Caco-2 (cell line): ENCODE measurements around the gene AFAP1L2. TPM values are rescaled to one million over a fixed set of nuclear protein-coding genes. Genes with fewer than 3 reads are reported as not detected.

ENCODE experiments used
- Bru-seq: library from RNA; stranded (reverse); fragments of 400-500 nt; gene quantifications from one replicate; lab custom pipeline; 2021; lab: Mats Ljungman, UMichigan
- BruChase-seq, 2 experiments: library from RNA; stranded (reverse); fragments of 400-500 nt; gene quantifications; one replicate each; lab custom pipeline; 2021; lab: Mats Ljungman, UMichigan
- BruUV-seq: library from RNA; stranded (reverse); fragments of 400-500 nt; replicated peaks from 2 replicates; lab custom pipeline; 2021; lab: Mats Ljungman, UMichigan
- CTCF ChIA-PET: fragments of 300-600 bp; sonication (Branson Sonifier 250); formaldehyde crosslinking; loops from one replicate; lab custom pipeline; 2022; ENCODE audit warnings: antibody characterized with exemption; lab: Charles Lee
- POLR2A ChIA-PET: fragments of 300-600 bp; sonication (Branson Sonifier 250); formaldehyde crosslinking; loops from one replicate; lab custom pipeline; 2022; ENCODE audit warnings: antibody characterized with exemption; lab: Charles Lee
- DNase-seq, 2 experiments: peaks; one replicate each; pipeline versions ENCODE4 v3.0.0 to v3.0.0-alpha.2; 2020 to 2022
- H3K27me3 ChIP-seq: replicated peaks from 2 replicates; pipeline ENCODE4 v1.6.0; 2011; ENCODE audit warnings: low read length; ENCODE audit not compliant: control insufficient read depth, insufficient read depth
- H3K36me3 ChIP-seq: 2 replicates; pipeline ENCODE4 v1.5.1; 2011; ENCODE audit warnings: low read length; ENCODE audit not compliant: control insufficient read depth, insufficient read depth
- H3K4me1 ChIP-seq: fragments of 250-450 bp; sonication (Bioruptor Pico); 2 replicates; pipeline ENCODE4 v1.5.1; 2020; ENCODE audit warnings: mild to moderate bottlenecking
- H3K4me3 ChIP-seq: 2 replicates; pipeline ENCODE4 v1.5.1; 2011; ENCODE audit warnings: low read depth, mild to moderate bottlenecking, control low read depth, low read length
- H3K9me3 ChIP-seq: fragments of 250-450 bp; sonication (Bioruptor Pico); 2 replicates; pipeline ENCODE4 v1.5.1; 2020; ENCODE audit warnings: mild to moderate bottlenecking, moderate library complexity
- H3K27ac Mint-ChIP-seq: one replicate; pipeline ENCODE4 v1.8.0; 2022; ENCODE audit warnings: mixed read lengths; ENCODE audit not compliant: unreplicated experiment
- H3K27me3 Mint-ChIP-seq: one replicate; pipeline ENCODE4 v1.8.0; 2022; ENCODE audit warnings: mixed read lengths; ENCODE audit not compliant: insufficient read depth, unreplicated experiment
- H3K36me3 Mint-ChIP-seq: one replicate; pipeline ENCODE4 v1.8.0; 2022; ENCODE audit warnings: mild to moderate bottlenecking, mixed read lengths; ENCODE audit not compliant: insufficient read depth, unreplicated experiment
- H3K4me1 Mint-ChIP-seq: one replicate; pipeline ENCODE4 v1.8.0; 2022; ENCODE audit warnings: low read depth, mixed read lengths; ENCODE audit not compliant: unreplicated experiment
- H3K4me3 Mint-ChIP-seq: one replicate; pipeline ENCODE4 v1.8.0; 2022; ENCODE audit warnings: mild to moderate bottlenecking, moderate library complexity, mixed read lengths; ENCODE audit not compliant: unreplicated experiment
- H3K9me3 Mint-ChIP-seq: one replicate; pipeline ENCODE4 v1.8.0; 2022; ENCODE audit warnings: mixed read lengths; ENCODE audit not compliant: unreplicated experiment
- intact Hi-C: fragments of 100-400 bp; cut with micrococcal nuclease; formaldehyde crosslinking; loops from one replicate; pipeline ENCODE4 v1.10.0; 2022; ENCODE audit not compliant: unreplicated experiment
- long read RNA-seq: library from polyadenylated mRNA; stranded (forward); transcript quantifications from one replicate; pipeline ENCODE4 v2.0.0, GENCODE V29; 2022
- total RNA-seq: library from RNA; stranded (reverse); gene quantifications from 2 replicates; pipeline ENCODE4 v1.2.3, GENCODE V29; 2022
- TF ChIP-seq, protein P1 (sequence below), 2 experiments: fragments of 200-600 bp in 1 of 2; IDR thresholded peaks; 1 replicate in 1 of 2; 2 replicates in 1 of 2; pipeline versions ENCODE4 v1.5.1 to v1.8.0; 2011 to 2022; ENCODE audit warnings: antibody characterized with exemption in 1 of 2, control low read depth in 1 of 2, inconsistent platforms in 1 of 2, low read depth in 1 of 2, low read length in 1 of 2, mild to moderate bottlenecking in 1 of 2, moderate library complexity in 1 of 2; ENCODE audit not compliant: insufficient read depth in 1 of 2, severe bottlenecking in 1 of 2, unreplicated experiment in 1 of 2

Gene AFAP1L2, protein sequence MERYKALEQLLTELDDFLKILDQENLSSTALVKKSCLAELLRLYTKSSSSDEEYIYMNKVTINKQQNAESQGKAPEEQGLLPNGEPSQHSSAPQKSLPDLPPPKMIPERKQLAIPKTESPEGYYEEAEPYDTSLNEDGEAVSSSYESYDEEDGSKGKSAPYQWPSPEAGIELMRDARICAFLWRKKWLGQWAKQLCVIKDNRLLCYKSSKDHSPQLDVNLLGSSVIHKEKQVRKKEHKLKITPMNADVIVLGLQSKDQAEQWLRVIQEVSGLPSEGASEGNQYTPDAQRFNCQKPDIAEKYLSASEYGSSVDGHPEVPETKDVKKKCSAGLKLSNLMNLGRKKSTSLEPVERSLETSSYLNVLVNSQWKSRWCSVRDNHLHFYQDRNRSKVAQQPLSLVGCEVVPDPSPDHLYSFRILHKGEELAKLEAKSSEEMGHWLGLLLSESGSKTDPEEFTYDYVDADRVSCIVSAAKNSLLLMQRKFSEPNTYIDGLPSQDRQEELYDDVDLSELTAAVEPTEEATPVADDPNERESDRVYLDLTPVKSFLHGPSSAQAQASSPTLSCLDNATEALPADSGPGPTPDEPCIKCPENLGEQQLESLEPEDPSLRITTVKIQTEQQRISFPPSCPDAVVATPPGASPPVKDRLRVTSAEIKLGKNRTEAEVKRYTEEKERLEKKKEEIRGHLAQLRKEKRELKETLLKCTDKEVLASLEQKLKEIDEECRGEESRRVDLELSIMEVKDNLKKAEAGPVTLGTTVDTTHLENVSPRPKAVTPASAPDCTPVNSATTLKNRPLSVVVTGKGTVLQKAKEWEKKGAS
- total RNA-seq (2.3 and 2.6 TPM in 2 replicates), Bru-seq, nascent RNA (percentile 31 among the genes with signal in this experiment), BruChase-seq, experiment 1, labeled RNA remaining after a 2-hour chase (percentile 25 among the genes with signal in this experiment), BruChase-seq, experiment 2, labeled RNA remaining after a 6-hour chase (percentile 27 among the genes with signal in this experiment)
- long read RNA-seq, partial matches to known transcripts: 2 of 4 reads
- long read RNA-seq, other reads (novel, unspliced or antisense): 1 of 4 reads

DNA sequence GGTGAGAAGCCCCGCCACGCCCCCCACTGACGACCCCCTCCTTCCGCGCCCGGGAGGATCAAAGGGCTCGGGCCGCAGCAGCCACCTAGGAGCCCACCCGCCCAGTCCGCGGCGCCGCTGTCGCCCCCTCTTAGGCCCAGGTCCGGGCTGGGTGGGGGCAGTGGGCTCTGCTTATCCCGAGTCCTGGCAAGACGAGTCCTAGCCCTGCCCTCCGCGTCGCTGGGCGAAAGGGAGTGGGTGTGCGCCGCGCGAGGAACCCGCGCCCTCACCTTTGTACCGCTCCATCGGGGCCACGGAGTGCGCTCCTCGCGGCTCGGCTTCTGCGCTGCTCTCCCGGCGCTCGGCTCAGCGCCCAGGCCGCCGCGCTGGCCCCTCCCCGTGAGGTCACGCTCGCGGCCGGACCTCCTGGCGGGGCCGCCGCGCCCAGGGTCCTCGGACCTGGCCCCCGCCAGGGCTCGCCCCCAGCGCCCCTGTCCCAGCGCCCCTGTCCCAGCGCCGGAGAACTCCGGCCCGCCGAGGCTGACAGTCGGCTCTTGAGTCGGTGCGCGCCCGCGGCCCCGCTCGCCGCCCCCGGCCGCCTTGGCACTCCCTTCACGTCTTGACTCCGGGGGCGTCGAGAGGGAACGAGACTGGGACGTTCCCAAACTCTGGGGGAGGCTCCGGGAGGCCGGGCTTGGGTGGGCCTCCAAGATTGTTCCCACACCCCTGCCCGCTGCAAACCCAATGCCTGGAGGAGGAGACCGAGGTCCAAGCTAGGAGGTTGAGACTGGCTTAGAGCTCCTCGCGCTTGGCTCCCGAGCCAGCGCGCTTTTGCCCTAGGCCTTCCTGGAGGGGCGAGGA, at the start of gene AFAP1L2:
Gene AFAP1L2 (minus strand): TSS at position 332 of the 840 bp plus-strand sequence. CDS start 47 bp downstream, at position 285.
- Mint-ChIP-seq H3K27me3 (peaks cover 10% of the 10 kb centered on the region), H3K9me3 (no peaks in the 10 kb centered on the region), H3K4me3 (peak within 1 kb of the TSS; percentile 74), H3K27ac (no peak within 1 kb of the TSS), H3K4me1 (peaks cover 10% of the 10 kb centered on the region), H3K36me3 (no peaks in the 10 kb centered on the region)
- Histone ChIP-seq H3K36me3 (no peaks in the 10 kb centered on the region), H3K9me3 (no peaks in the 10 kb centered on the region), H3K27me3 (peaks cover 3% of the 10 kb centered on the region), H3K4me1 (peaks cover 13% of the 10 kb centered on the region; the same call in 1 of the 2 replicates), H3K4me3 (peak within 1 kb of the TSS; percentile 64)
- ChIA-PET CTCF (interaction anchor here (1.1 to 4.1 kb wide), 2 partner anchors 37 to 100 kb away, joined by 3 to 47 read pairs; no protein-coding TSS in a partner anchor), POLR2A (interaction anchor here (0.6 to 0.9 kb wide), 2 partner anchors 100 to 527 kb away, joined by 3 to 5 read pairs; no protein-coding TSS in a partner anchor)
- TF ChIP-seq, protein P1, sequence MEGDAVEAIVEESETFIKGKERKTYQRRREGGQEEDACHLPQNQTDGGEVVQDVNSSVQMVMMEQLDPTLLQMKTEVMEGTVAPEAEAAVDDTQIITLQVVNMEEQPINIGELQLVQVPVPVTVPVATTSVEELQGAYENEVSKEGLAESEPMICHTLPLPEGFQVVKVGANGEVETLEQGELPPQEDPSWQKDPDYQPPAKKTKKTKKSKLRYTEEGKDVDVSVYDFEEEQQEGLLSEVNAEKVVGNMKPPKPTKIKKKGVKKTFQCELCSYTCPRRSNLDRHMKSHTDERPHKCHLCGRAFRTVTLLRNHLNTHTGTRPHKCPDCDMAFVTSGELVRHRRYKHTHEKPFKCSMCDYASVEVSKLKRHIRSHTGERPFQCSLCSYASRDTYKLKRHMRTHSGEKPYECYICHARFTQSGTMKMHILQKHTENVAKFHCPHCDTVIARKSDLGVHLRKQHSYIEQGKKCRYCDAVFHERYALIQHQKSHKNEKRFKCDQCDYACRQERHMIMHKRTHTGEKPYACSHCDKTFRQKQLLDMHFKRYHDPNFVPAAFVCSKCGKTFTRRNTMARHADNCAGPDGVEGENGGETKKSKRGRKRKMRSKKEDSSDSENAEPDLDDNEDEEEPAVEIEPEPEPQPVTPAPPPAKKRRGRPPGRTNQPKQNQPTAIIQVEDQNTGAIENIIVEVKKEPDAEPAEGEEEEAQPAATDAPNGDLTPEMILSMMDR (IDR thresholded peaks at IDR 0.05; ENCODE audit: insufficient read depth in 1 of 2, low read depth in 1 of 2, low read length in 1 of 2, severe bottlenecking in 1 of 2, unreplicated experiment in 1 of 2): no peak
- DNase-seq: peak in 1 of 2 experiments; percentile 51
- intact Hi-C loops: no loop called here
- BruUV-seq: no TSS peak

DNA sequence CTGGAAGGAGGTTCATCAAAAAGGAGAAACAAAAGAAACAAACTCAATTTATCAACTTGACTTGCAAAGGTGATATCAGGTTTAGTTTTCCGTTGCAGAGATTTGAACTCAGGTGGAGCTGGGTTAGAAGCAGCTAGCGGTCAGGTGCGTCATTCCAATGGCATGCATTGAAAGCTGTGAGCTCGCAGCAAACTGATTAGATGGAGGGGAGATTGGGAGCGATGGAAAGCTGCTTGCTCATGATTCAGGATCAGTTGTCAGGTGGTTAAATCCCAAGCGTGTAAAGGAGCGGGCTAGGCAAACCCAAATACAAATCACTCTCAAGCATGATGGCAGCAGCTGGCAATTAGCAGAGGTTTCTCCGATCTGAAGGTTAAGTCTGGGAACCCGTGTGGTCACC, 49.3 kb upstream of the AFAP1L2 start:
- H3K4me1 ChIP-seq: no peaks in the 10 kb centered on the region
- H3K36me3 Mint-ChIP-seq: peaks cover 21% of the 10 kb centered on the region
- no peak overlapping the region for H3K4me3 Mint-ChIP-seq
- H3K4me1 Mint-ChIP-seq: no peaks in the 10 kb centered on the region
- ChIA-PET CTCF (no interaction called here), POLR2A (no interaction called here)
- no peak overlapping the region for H3K4me3 ChIP-seq
- no peaks in the 10 kb centered on the region for H3K9me3 Mint-ChIP-seq
- DNase-seq: no peak
- TF ChIP-seq, protein P1 (IDR thresholded peaks at IDR 0.05; ENCODE audit: insufficient read depth in 1 of 2, low read depth in 1 of 2, low read length in 1 of 2, severe bottlenecking in 1 of 2, unreplicated experiment in 1 of 2): no peak
- intact Hi-C loops: no loop called here
- no peaks in the 10 kb centered on the region; the same call in 1 of the 2 replicates for H3K36me3 ChIP-seq
- BruUV-seq: no TSS peak
- H3K27me3 ChIP-seq: no peaks in the 10 kb centered on the region
- H3K27ac Mint-ChIP-seq: peak overlapping the region; percentile 3
- H3K27me3 Mint-ChIP-seq: no peaks in the 10 kb centered on the region
- no peaks in the 10 kb centered on the region for H3K9me3 ChIP-seq
